ENCODE data around the gene FFAR1. TPM values are rescaled to one million over a fixed set of nuclear protein-coding genes. Genes with fewer than 3 reads are reported as not detected.

The FFAR1 gene
- polyA plus RNA-seq, 1 donor from 2014 or later, result not detected

DNA sequence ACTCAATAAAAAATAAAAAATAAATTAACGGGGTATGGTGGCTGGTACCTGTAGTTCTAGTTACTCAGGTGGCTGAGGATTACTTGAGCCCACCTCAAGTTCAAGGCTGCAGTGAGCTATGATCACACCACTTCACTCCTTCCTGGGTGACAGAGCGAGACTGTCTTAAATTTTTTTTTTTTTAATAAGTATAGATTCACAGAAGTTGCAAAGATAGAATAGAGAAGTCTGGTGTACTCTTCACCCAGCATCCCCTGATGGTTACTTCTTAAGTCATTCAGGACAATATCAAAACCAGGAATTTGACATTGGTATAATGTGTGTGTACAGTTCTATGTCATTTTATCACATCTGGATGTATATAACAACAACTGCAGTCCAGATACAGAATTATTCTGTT, 26.4 kb upstream of the FFAR1 start:
- Histone ChIP-seq H3K9ac (ENCODE audit: low read length) (no peak overlapping the region), H3K9me2 (ENCODE audit: insufficient read depth, low read length) (no peaks in the 10 kb centered on the region), H3K9me3 (ENCODE audit: low read length) (no peaks in the 10 kb centered on the region), H4K20me1 (ENCODE audit: insufficient read depth) (no peaks in the 10 kb centered on the region), H2AFZ (ENCODE audit: low read depth, low read length) (no peak overlapping the region), H3K4me2 (ENCODE audit: low read length) (no peak overlapping the region), H3K4me3 (ENCODE audit: low read length) (no peak overlapping the region), H3K27ac (ENCODE audit: low read length) (no peak overlapping the region), H3K79me2 (replicated peaks; ENCODE audit: insufficient read depth, low read length) (no peaks in the 10 kb centered on the region), H3K27me3 (ENCODE audit: insufficient read depth, low read depth, low read length) (no peaks in the 10 kb centered on the region), H3K36me3 (ENCODE audit: insufficient read depth, low read length) (no peaks in the 10 kb centered on the region), H3F3A (ENCODE audit: insufficient read depth, low read length, poor library complexity, severe bottlenecking) (no peaks in the 10 kb centered on the region)
- no peak for TF ChIP-seq EZH2 (IDR thresholded peaks at IDR 0.05; ENCODE audit: borderline replicate concordance, insufficient read depth, low read length, poor library complexity, severe bottlenecking)
- TF ChIP-seq TAF1 (IDR thresholded peaks at IDR 0.05; ENCODE audit: low read depth), result no peak
- no peak for TF ChIP-seq MXI1 (conservative IDR thresholded peaks at IDR 0.05; ENCODE audit: poor library complexity, severe bottlenecking)
- no peak for TF ChIP-seq EP300 (conservative IDR thresholded peaks at IDR 0.05; ENCODE audit: poor library complexity, severe bottlenecking)
- no peak for TF ChIP-seq SMC3 (conservative IDR thresholded peaks at IDR 0.05; ENCODE audit: poor library complexity)

DNA sequence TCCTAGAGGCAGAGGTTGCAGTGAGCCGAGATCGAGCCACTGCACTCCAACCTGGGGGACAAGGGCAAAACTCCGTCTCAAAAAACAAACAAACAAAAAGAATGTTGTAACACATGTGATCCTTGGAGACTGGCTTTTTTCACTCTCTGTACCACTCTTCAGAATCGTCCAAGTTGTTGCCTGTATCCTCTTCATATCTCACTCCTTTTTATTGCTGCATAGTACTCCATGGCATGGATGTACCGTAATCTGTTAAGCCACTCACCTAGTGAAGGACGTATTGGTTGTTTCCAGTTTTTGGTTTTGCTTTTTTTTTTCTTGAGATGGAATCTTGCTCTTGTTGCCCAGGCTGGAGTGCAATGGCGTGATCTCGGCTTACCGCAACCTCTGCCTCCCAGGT, 25.7 kb upstream of the FFAR1 start:
- Histone ChIP-seq H2AFZ (ENCODE audit: low read depth, low read length) (no peak overlapping the region), H3K36me3 (ENCODE audit: insufficient read depth, low read length) (no peaks in the 10 kb centered on the region), H3K9ac (ENCODE audit: low read length) (no peak overlapping the region), H3K79me2 (replicated peaks; ENCODE audit: insufficient read depth, low read length) (no peaks in the 10 kb centered on the region), H3F3A (ENCODE audit: insufficient read depth, low read length, poor library complexity, severe bottlenecking) (no peaks in the 10 kb centered on the region), H3K4me3 (ENCODE audit: low read length) (no peak overlapping the region), H4K20me1 (ENCODE audit: insufficient read depth) (no peaks in the 10 kb centered on the region), H3K27me3 (ENCODE audit: insufficient read depth, low read depth, low read length) (no peaks in the 10 kb centered on the region), H3K9me2 (ENCODE audit: insufficient read depth, low read length) (no peaks in the 10 kb centered on the region), H3K27ac (ENCODE audit: low read length) (no peak overlapping the region), H3K9me3 (ENCODE audit: low read length) (no peaks in the 10 kb centered on the region), H3K4me2 (ENCODE audit: low read length) (no peak overlapping the region)
- TF ChIP-seq POLR2AphosphoS5 (IDR thresholded peaks at IDR 0.05) (no peak), MXI1 (conservative IDR thresholded peaks at IDR 0.05; ENCODE audit: poor library complexity, severe bottlenecking) (no peak), EZH2 (IDR thresholded peaks at IDR 0.05; ENCODE audit: borderline replicate concordance, insufficient read depth, low read length, poor library complexity, severe bottlenecking) (no peak)
- TF ChIP-seq, protein P1, sequence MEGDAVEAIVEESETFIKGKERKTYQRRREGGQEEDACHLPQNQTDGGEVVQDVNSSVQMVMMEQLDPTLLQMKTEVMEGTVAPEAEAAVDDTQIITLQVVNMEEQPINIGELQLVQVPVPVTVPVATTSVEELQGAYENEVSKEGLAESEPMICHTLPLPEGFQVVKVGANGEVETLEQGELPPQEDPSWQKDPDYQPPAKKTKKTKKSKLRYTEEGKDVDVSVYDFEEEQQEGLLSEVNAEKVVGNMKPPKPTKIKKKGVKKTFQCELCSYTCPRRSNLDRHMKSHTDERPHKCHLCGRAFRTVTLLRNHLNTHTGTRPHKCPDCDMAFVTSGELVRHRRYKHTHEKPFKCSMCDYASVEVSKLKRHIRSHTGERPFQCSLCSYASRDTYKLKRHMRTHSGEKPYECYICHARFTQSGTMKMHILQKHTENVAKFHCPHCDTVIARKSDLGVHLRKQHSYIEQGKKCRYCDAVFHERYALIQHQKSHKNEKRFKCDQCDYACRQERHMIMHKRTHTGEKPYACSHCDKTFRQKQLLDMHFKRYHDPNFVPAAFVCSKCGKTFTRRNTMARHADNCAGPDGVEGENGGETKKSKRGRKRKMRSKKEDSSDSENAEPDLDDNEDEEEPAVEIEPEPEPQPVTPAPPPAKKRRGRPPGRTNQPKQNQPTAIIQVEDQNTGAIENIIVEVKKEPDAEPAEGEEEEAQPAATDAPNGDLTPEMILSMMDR (IDR thresholded peaks at IDR 0.05; ENCODE audit: poor library complexity, severe bottlenecking), result no peak

DNA sequence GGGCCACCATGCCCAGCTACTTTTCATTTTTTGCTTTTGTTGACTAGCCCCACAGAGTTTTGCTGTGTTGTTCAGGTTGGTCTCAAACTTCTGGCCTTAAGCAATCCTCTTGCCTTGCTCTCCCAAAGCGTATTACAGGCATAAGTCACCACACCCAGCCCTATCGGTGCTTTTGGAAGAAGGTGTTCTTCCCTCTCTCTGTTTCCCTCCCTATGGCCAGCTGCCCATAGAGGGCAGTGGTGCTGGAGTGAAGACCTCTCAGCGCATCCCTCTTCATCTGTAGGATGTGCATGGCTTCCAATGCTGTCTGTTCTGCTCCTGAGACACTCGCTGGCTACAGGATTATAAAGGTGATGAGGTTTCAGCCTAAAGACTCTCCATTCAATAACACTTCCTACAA, 20.1 kb upstream of the FFAR1 start:
- Histone ChIP-seq H3K27me3 (ENCODE audit: insufficient read depth, low read depth, low read length) (no peaks in the 10 kb centered on the region), H3K27ac (ENCODE audit: low read length) (no peak overlapping the region), H3K4me2 (ENCODE audit: low read length) (no peak overlapping the region)

More for the DNA sequence above, 20.1 kb upstream of the FFAR1 start:
- no peak overlapping the region for H2AFZ ChIP-seq (ENCODE audit: low read depth, low read length)
- no peaks in the 10 kb centered on the region for H3K36me3 ChIP-seq (ENCODE audit: insufficient read depth, low read length)
- H3K9me3 ChIP-seq (ENCODE audit: low read length), result no peaks in the 10 kb centered on the region
- TF ChIP-seq RAD21 (conservative IDR thresholded peaks at IDR 0.05) (no peak), MXI1 (conservative IDR thresholded peaks at IDR 0.05; ENCODE audit: poor library complexity, severe bottlenecking) (no peak), POLR2AphosphoS5 (IDR thresholded peaks at IDR 0.05) (no peak), SMC3 (conservative IDR thresholded peaks at IDR 0.05; ENCODE audit: poor library complexity) (no peak), EP300 (conservative IDR thresholded peaks at IDR 0.05; ENCODE audit: poor library complexity, severe bottlenecking) (no peak), TAF1 (IDR thresholded peaks at IDR 0.05; ENCODE audit: low read depth) (no peak), EZH2 (IDR thresholded peaks at IDR 0.05; ENCODE audit: borderline replicate concordance, insufficient read depth, low read length, poor library complexity, severe bottlenecking) (no peak)
- TF ChIP-seq, protein P1 (IDR thresholded peaks at IDR 0.05; ENCODE audit: poor library complexity, severe bottlenecking), result no peak
- TF ChIP-seq, protein P2, sequence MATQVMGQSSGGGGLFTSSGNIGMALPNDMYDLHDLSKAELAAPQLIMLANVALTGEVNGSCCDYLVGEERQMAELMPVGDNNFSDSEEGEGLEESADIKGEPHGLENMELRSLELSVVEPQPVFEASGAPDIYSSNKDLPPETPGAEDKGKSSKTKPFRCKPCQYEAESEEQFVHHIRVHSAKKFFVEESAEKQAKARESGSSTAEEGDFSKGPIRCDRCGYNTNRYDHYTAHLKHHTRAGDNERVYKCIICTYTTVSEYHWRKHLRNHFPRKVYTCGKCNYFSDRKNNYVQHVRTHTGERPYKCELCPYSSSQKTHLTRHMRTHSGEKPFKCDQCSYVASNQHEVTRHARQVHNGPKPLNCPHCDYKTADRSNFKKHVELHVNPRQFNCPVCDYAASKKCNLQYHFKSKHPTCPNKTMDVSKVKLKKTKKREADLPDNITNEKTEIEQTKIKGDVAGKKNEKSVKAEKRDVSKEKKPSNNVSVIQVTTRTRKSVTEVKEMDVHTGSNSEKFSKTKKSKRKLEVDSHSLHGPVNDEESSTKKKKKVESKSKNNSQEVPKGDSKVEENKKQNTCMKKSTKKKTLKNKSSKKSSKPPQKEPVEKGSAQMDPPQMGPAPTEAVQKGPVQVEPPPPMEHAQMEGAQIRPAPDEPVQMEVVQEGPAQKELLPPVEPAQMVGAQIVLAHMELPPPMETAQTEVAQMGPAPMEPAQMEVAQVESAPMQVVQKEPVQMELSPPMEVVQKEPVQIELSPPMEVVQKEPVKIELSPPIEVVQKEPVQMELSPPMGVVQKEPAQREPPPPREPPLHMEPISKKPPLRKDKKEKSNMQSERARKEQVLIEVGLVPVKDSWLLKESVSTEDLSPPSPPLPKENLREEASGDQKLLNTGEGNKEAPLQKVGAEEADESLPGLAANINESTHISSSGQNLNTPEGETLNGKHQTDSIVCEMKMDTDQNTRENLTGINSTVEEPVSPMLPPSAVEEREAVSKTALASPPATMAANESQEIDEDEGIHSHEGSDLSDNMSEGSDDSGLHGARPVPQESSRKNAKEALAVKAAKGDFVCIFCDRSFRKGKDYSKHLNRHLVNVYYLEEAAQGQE (IDR thresholded peaks at IDR 0.05; ENCODE audit: borderline replicate concordance), result no peak
- H3F3A ChIP-seq (ENCODE audit: insufficient read depth, low read length, poor library complexity, severe bottlenecking), result no peaks in the 10 kb centered on the region
- no peaks in the 10 kb centered on the region for H4K20me1 ChIP-seq (ENCODE audit: insufficient read depth)
- H3K4me3 ChIP-seq (ENCODE audit: low read length), result no peak overlapping the region
- H3K9ac ChIP-seq (ENCODE audit: low read length), result no peak overlapping the region
- H3K79me2 ChIP-seq (replicated peaks; ENCODE audit: insufficient read depth, low read length), result no peaks in the 10 kb centered on the region
- no peaks in the 10 kb centered on the region for H3K9me2 ChIP-seq (ENCODE audit: insufficient read depth, low read length)

All from neural cell (in vitro differentiated cells).